HepG2 (cell line): ENCODE measurements around the gene SRSF12. TPM values are rescaled to one million over a fixed set of nuclear protein-coding genes. Genes with fewer than 3 reads are reported as not detected.

Experiments used
- AKAP8 ChIP-seq: sonication (generic); formaldehyde crosslinking; IDR thresholded peaks from 2 replicates; pipeline ENCODE4 v1.5.1; 2020; ENCODE audit warnings: mild to moderate bottlenecking, missing genetic modification reagents
- BCL6 ChIP-seq: IDR thresholded peaks from 2 replicates; pipeline ENCODE4 v1.6.1; 2016; ENCODE audit warnings: missing genetic modification reagents, missing compliant biosample characterization
- CREM ChIP-seq, 2 experiments: sonication (generic) in 1 of 2; formaldehyde crosslinking in 1 of 2; IDR thresholded peaks; 2 replicates each; pipeline versions ENCODE4 v1.4.0 to v1.6.1; 2016 to 2020; ENCODE audit warnings: antibody characterized with exemption in 1 of 2, mild to moderate bottlenecking in 1 of 2, missing genetic modification reagents in 1 of 2
- JUN ChIP-seq: sonication (generic); formaldehyde crosslinking; IDR thresholded peaks from 2 replicates; pipeline ENCODE4 v1.4.0; 2020; ENCODE audit warnings: mild to moderate bottlenecking, missing genetic modification reagents
- MXD1 ChIP-seq: sonication (generic); formaldehyde crosslinking; IDR thresholded peaks from 2 replicates; pipeline ENCODE4 v1.4.0; 2020; ENCODE audit warnings: mild to moderate bottlenecking, missing genetic modification reagents
- MXD4 ChIP-seq: IDR thresholded peaks from 2 replicates; pipeline ENCODE4 v1.6.1; 2016; ENCODE audit warnings: mild to moderate bottlenecking, missing biosample characterization, missing genetic modification reagents
- PLRG1 ChIP-seq: fragments of 450-650 bp; conservative IDR thresholded peaks from 2 replicates; pipeline ENCODE4 v1.6.1; 2016
- PRMT3 ChIP-seq: sonication (generic); formaldehyde crosslinking; IDR thresholded peaks from 2 replicates; pipeline ENCODE4 v1.8.1; 2022; ENCODE audit warnings: low read depth, mild to moderate bottlenecking, moderate library complexity, missing genetic modification reagents, borderline replicate concordance
- SIX1 ChIP-seq: sonication (generic); formaldehyde crosslinking; IDR thresholded peaks from 2 replicates; pipeline ENCODE4 v1.4.0; 2020; ENCODE audit warnings: missing genetic modification reagents, borderline replicate concordance
- SMC3 ChIP-seq: IDR thresholded peaks from 2 replicates; pipeline ENCODE4 v1.6.1; 2011; ENCODE audit warnings: low read length, improper control_type of control experiment
- SRSF9 ChIP-seq: fragments of 200-400 bp; formaldehyde crosslinking; IDR thresholded peaks from 2 replicates; pipeline ENCODE4 v1.6.1; 2018; ENCODE audit warnings: borderline replicate concordance, mild to moderate bottlenecking, low read depth, low read length; ENCODE audit not compliant: insufficient read depth, poor library complexity, severe bottlenecking
- STAT5B ChIP-seq: sonication (generic); formaldehyde crosslinking; IDR thresholded peaks from 2 replicates; pipeline ENCODE4 v1.4.0; 2020; ENCODE audit warnings: missing genetic modification reagents
- TGIF2 ChIP-seq: IDR thresholded peaks from 2 replicates; pipeline ENCODE4 v1.6.1; 2016; ENCODE audit warnings: control low read depth, missing compliant biosample characterization
- ZNF142 ChIP-seq: sonication (generic); formaldehyde crosslinking; IDR thresholded peaks from 2 replicates; pipeline ENCODE4 v1.4.0; 2020; ENCODE audit warnings: missing genetic modification reagents
- ZNF816 ChIP-seq: sonication (generic); formaldehyde crosslinking; IDR thresholded peaks from 2 replicates; pipeline ENCODE4 v1.8.0; 2022; ENCODE audit warnings: missing genetic modification reagents, mild to moderate bottlenecking, borderline replicate concordance
- polyA plus RNA-seq, 8 experiments: library from polyadenylated mRNA; depleted of rRNA in 3 of 8; stranded (reverse) in 7 of 8; unstranded in 1 of 8; fragments of >200 nt; fragmentation: Illumina TruSeq in 4 of 8; extraction: Trizol in 4 of 8; gene quantifications; 2 replicates each; pipeline versions ENCODE4 v1.2.1 to v1.2.3, GENCODE V29; 2011 to 2016; ENCODE audit warnings: low read depth in 4 of 8, missing spikeins in 1 of 8, mixed read lengths in 1 of 8; ENCODE audit not compliant: insufficient read depth in 1 of 8
- total RNA-seq, 5 experiments: library from RNA; depleted of rRNA; stranded (reverse); fragments of >200 nt; fragmentation: Illumina TruSeq; extraction: Trizol; gene quantifications; 2 replicates each; pipeline ENCODE4 v1.2.3, GENCODE V29; 2016; ENCODE audit warnings: low read depth in 1 of 5
- TF ChIP-seq, protein P1 (sequence below): sonication (generic); formaldehyde crosslinking; IDR thresholded peaks from 2 replicates; pipeline ENCODE4 v1.5.0; 2020; ENCODE audit warnings: missing genetic modification reagents

SRSF12 gene
- total and polyA plus RNA-seq, 2 of the 13 experiments (the other 11 are each of a cell fraction or from before 2014, with no cell fraction given), result 1.7 to 1.9 TPM

DNA sequence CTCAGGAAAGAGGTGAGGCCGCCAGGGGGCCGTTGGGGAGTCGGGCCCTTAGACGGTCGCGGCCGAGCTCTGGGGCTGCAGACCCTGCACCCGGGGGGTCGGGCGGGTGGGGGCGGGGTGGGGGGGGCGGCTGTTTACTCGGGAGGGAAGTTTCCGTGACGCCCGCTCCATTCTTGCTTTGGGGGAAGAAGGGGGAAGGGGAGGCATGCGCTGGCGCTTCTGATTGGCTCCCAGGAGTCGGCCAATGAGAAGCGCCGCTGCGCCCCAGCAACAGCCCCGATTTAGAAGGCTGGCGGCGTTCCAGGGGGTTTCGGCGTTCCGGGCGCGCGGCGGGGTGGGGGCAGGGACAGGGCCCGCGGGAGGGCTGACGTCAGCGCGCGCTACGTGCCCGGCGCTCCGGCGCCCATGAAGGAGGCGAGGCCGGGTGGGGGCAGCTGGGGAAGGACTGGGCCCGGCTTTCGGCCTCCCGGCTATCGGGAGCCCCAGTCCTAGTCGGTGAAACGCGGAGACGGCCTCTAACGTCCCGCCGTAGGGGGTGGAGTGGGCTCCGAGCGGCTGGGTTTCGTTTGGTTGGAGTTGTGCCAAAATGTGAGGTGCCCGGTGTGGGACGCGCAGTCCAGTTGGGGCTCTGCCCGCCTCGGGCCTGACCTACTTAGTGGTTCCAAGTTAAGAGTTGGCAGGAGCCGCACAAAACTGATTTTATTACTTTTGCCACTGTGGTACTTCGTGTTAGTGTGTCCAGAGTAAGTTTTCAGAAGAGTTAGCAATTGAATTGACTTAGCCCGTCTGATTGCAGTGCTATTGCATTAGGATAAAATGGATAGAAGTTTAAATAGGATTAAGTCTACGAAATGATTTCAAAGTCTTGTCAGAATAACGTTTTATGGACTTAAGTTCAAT lies 36.2 kb downstream of the SRSF12 start (continued):
- peak; percentile 38; the same call in 1 of the 2 replicates for TF ChIP-seq ZNF142 (CRISPR knock-in tag)
- no peak for TF ChIP-seq SMC3
- TF ChIP-seq, protein P1, sequence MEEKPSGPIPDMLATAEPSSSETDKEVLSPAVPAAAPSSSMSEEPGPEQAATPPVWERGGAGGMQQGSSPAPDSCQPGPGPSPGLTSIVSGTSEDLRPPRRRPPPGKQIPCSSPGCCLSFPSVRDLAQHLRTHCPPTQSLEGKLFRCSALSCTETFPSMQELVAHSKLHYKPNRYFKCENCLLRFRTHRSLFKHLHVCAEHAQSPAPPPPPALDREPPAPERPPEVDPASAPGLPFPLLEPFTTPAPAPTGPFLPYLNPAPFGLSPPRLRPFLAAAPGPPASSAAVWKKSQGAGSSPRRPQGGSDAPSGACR, result peak; percentile 54; the same call in 1 of the 2 replicates
- TF ChIP-seq STAT5B (CRISPR knock-in tag), result 0 out of 2 replicates have a peak, but pooled peaks have one; percentile 43
- no peak for TF ChIP-seq PLRG1
- 0 out of 2 replicates have a peak, but pooled peaks have one; percentile 31 for TF ChIP-seq TGIF2 (CRISPR knock-in tag)
- peak; percentile 87; the same call in 1 of the 2 replicates for TF ChIP-seq ZNF816 (CRISPR knock-in tag)
- TF ChIP-seq AKAP8 (CRISPR knock-in tag), result peak; percentile 96
- TF ChIP-seq SRSF9, result no peak
- TF ChIP-seq JUN (CRISPR knock-in tag), result peak; percentile 88
- peak; percentile 11; the same call in 1 of the 2 replicates for TF ChIP-seq CREM (IDR thresholded peaks at IDR 0.05)
- TF ChIP-seq CREM (CRISPR knock-in tag; IDR thresholded peaks at IDR 0.05), result no peak
- TF ChIP-seq MXD1 (CRISPR knock-in tag), result 0 out of 2 replicates have a peak, but pooled peaks have one; percentile 65
- TF ChIP-seq MXD4, result no peak
- TF ChIP-seq PRMT3 (CRISPR knock-in tag), result 0 out of 2 replicates have a peak, but pooled peaks have one; percentile 9
- TF ChIP-seq BCL6 (CRISPR knock-in tag), result 0 out of 2 replicates have a peak, but pooled peaks have one; percentile 6
- TF ChIP-seq SIX1 (CRISPR knock-in tag), result 0 out of 2 replicates have a peak, but pooled peaks have one; percentile 25
